Liver (tissue), 9 donors: ENCODE results near the gene DMD. TPM values are rescaled to one million over a fixed set of nuclear protein-coding genes. Genes with fewer than 3 reads are reported as not detected.
A peak's percentile ranks its signal among the peaks of the same experiment; 100 is the strongest.

Source experiments
- DNase-seq: peaks from one replicate; pipeline ENCODE4 v3.0.0-alpha.2; 2017; ENCODE audit warnings: low spot score
- H3K27ac ChIP-seq, 2 donors: one replicate each; pipeline ENCODE4 v1.7.0; 2013; ENCODE audit warnings: inconsistent platforms in 2 of 2, low read length in 2 of 2, control low read depth in 1 of 2, low read depth in 1 of 2, mild to moderate bottlenecking in 1 of 2
- H3K27me3 ChIP-seq, 4 donors: one replicate each; pipeline versions ENCODE4 v1.6.1 to v1.7.0; 2013; ENCODE audit warnings: low read length in 3 of 4, inconsistent platforms in 1 of 4, mild to moderate bottlenecking in 1 of 4, moderate library complexity in 1 of 4; ENCODE audit not compliant: control insufficient read depth in 4 of 4, insufficient read depth in 4 of 4
- H3K36me3 ChIP-seq, 4 donors: one replicate each; pipeline versions ENCODE4 v1.6.1 to v1.7.0; 2013; ENCODE audit warnings: low read length in 3 of 4, mild to moderate bottlenecking in 3 of 4, low read depth in 1 of 4, moderate library complexity in 1 of 4; ENCODE audit not compliant: control insufficient read depth in 4 of 4, insufficient read depth in 3 of 4
- H3K4me1 ChIP-seq, 4 donors: one replicate each; pipeline versions ENCODE4 v1.6.1 to v1.7.0; 2013; ENCODE audit warnings: low read length in 3 of 4, mild to moderate bottlenecking in 3 of 4, moderate library complexity in 1 of 4; ENCODE audit not compliant: control insufficient read depth in 4 of 4, insufficient read depth in 4 of 4
- H3K4me3 ChIP-seq, 3 donors: one replicate each; pipeline versions ENCODE4 v1.6.1 to v1.7.0; 2013; ENCODE audit warnings: low read length in 3 of 3, control low read depth in 1 of 3, low read depth in 1 of 3, mild to moderate bottlenecking in 1 of 3
- H3K9ac ChIP-seq, 2 donors: one replicate each; pipeline ENCODE4 v1.7.0; 2013; ENCODE audit warnings: low read length in 2 of 2, mild to moderate bottlenecking in 2 of 2, moderate library complexity in 2 of 2, control low read depth in 1 of 2, low read depth in 1 of 2
- H3K9me3 ChIP-seq, 4 donors: one replicate each; pipeline versions ENCODE4 v1.6.1 to v1.7.0; 2013; ENCODE audit warnings: low read length in 3 of 4; ENCODE audit not compliant: control insufficient read depth in 4 of 4
- ATF3 ChIP-seq: IDR thresholded peaks from 2 replicates; pipeline ENCODE4 v1.6.1; 2016; ENCODE audit warnings: antibody characterized with exemption
- CTCF ChIP-seq: fragments of 150-350 bp; IDR thresholded peaks from 2 replicates; pipeline ENCODE4 v1.5.1; 2017; ENCODE audit warnings: improper control_type of control experiment, low read depth, low read length; ENCODE audit not compliant: missing input control
- EGR1 ChIP-seq, 2 donors: IDR thresholded peaks; 2 replicates each; pipeline ENCODE4 v1.6.1; 2016 to 2018; ENCODE audit warnings: antibody characterized with exemption in 2 of 2, low read depth in 2 of 2
- FOXA1 ChIP-seq: IDR thresholded peaks from 2 replicates; pipeline ENCODE4 v1.6.1; 2016; ENCODE audit warnings: antibody characterized with exemption
- FOXA2 ChIP-seq: IDR thresholded peaks from 2 replicates; pipeline ENCODE4 v1.6.1; 2016; ENCODE audit warnings: antibody characterized with exemption
- GABPA ChIP-seq, 2 donors: IDR thresholded peaks in 1 of 2; conservative IDR thresholded peaks in 1 of 2; 2 replicates each; pipeline ENCODE4 v1.6.1; 2016; ENCODE audit warnings: antibody characterized with exemption in 2 of 2, mild to moderate bottlenecking in 1 of 2, moderate library complexity in 1 of 2
- HNF4A ChIP-seq, 2 donors: conservative IDR thresholded peaks; 2 replicates each; pipeline ENCODE4 v1.6.1; 2016; ENCODE audit warnings: antibody characterized with exemption in 2 of 2, mild to moderate bottlenecking in 2 of 2
- HNF4G ChIP-seq: IDR thresholded peaks from 2 replicates; pipeline ENCODE4 v1.6.1; 2016; ENCODE audit warnings: antibody characterized with exemption
- JUND ChIP-seq, 2 donors: IDR thresholded peaks; 2 replicates each; pipeline ENCODE4 v1.6.1; 2016; ENCODE audit warnings: antibody characterized with exemption in 2 of 2
- MAX ChIP-seq: IDR thresholded peaks from 2 replicates; pipeline ENCODE4 v1.6.1; 2016; ENCODE audit warnings: antibody characterized with exemption
- NR2F2 ChIP-seq: IDR thresholded peaks from 2 replicates; pipeline ENCODE4 v1.6.1; 2016; ENCODE audit warnings: antibody characterized with exemption
- RAD21 ChIP-seq, 2 donors: IDR thresholded peaks; 2 replicates each; pipeline ENCODE4 v1.6.1; 2016; ENCODE audit warnings: antibody characterized with exemption in 2 of 2, mild to moderate bottlenecking in 2 of 2
- REST ChIP-seq: IDR thresholded peaks from 2 replicates; pipeline ENCODE4 v1.6.1; 2016; ENCODE audit warnings: antibody characterized with exemption, mild to moderate bottlenecking
- RXRA ChIP-seq, 2 donors: IDR thresholded peaks; 2 replicates each; pipeline ENCODE4 v1.6.1; 2017 to 2018; ENCODE audit warnings: antibody characterized with exemption in 2 of 2, mild to moderate bottlenecking in 1 of 2
- SP1 ChIP-seq: IDR thresholded peaks from 2 replicates; pipeline ENCODE4 v1.6.1; 2018; ENCODE audit warnings: antibody characterized with exemption, mild to moderate bottlenecking
- TAF1 ChIP-seq: conservative IDR thresholded peaks from 2 replicates; pipeline ENCODE4 v1.6.1; 2016; ENCODE audit warnings: antibody characterized with exemption, mild to moderate bottlenecking
- YY1 ChIP-seq: IDR thresholded peaks from 2 replicates; pipeline ENCODE4 v1.6.1; 2016; ENCODE audit warnings: antibody characterized with exemption, mild to moderate bottlenecking
- ZBTB33 ChIP-seq: IDR thresholded peaks from 2 replicates; pipeline ENCODE4 v1.6.1; 2016; ENCODE audit warnings: antibody characterized with exemption
- WGBS: extraction: QIAGEN DNeasy Blood & Tissue Kit; methylation state at CpG from one replicate; pipeline ENCODE4 v1.1.7; 2013; 5-methylcytosine and 5-hydroxymethylcytosine counted together
- polyA plus RNA-seq, 2 donors: library from polyadenylated mRNA; stranded (reverse) in 1 of 2; unstranded in 1 of 2; fragments of 200-250 nt in 1 of 2; fragments of >200 nt in 1 of 2; fragmentation: Nextera tagmentation in 1 of 2; extraction: Ambion mirVana in 1 of 2; gene quantifications; one replicate each; pipeline versions ENCODE4 v1.2.1 to v1.2.3, GENCODE V29; 2013 to 2015
- total RNA-seq, 2 donors: library from RNA; depleted of rRNA; stranded (reverse); fragments of >200 nt; gene quantifications; one replicate each; pipeline ENCODE4 v1.2.3, GENCODE V29; 2014
- donor health status: healthy.
- donor health status: healthy.
- donor health status: healthy.
- donor health status: healthy.
- donor health status: healthy.

DMD gene
- total and polyA plus RNA-seq, 4 donors, result 14.6 to 61.9 (median 23.9) TPM

GRCh38 chrX:31420711-31421151, 1790.6 kb downstream of the DMD start:
- Histone ChIP-seq H3K9ac (no peak overlapping the region), H3K4me1 (no peaks in the 10 kb centered on the region), H3K36me3 (no peaks in the 10 kb centered on the region), H3K9me3 (no peaks in the 10 kb centered on the region), H3K27me3 (no peaks in the 10 kb centered on the region), H3K4me3 (no peak overlapping the region), H3K27ac (no peak overlapping the region)
- DNase-seq, result no peak
- 81% methylated on average over 3 of the region's 3 CpGs for WGBS
- peak; percentile 52 for TF ChIP-seq MAX
- TF ChIP-seq CTCF, result no peak
- no peak for TF ChIP-seq NR2F2
- TF ChIP-seq TAF1, result no peak
- TF ChIP-seq ATF3, result peak; percentile 50
- TF ChIP-seq EGR1 (IDR thresholded peaks at IDR 0.05; ENCODE audit: low read depth in 2 of 2), result no peak
- TF ChIP-seq HNF4A (conservative IDR thresholded peaks at IDR 0.05), result peak; percentile 67 to 81
- no peak for TF ChIP-seq FOXA1
- TF ChIP-seq RXRA (IDR thresholded peaks at IDR 0.05), result peak; percentile 23 to 67
- TF ChIP-seq REST, result no peak
- TF ChIP-seq GABPA (IDR thresholded peaks at IDR 0.05 in 1 of 2, conservative IDR thresholded peaks at IDR 0.05 in 1 of 2), result no peak
- TF ChIP-seq FOXA2, result no peak
- peak; percentile 21 for TF ChIP-seq ZBTB33
- peak in 1 of 2 donors; percentile 48 for TF ChIP-seq JUND (IDR thresholded peaks at IDR 0.05)
- peak; percentile 9 for TF ChIP-seq HNF4G
- TF ChIP-seq SP1, result peak; percentile 40
- peak; percentile 28 for TF ChIP-seq YY1
- TF ChIP-seq RAD21 (IDR thresholded peaks at IDR 0.05), result peak; percentile 50 to 61
